MM.1S (cell line): ENCODE data around the gene RALGAPA2.
A peak's percentile ranks its signal among the peaks of the same experiment; 100 is the strongest.

Experiments
- DNase-seq: peaks from one replicate; pipeline ENCODE4 v3.0.0-alpha.2; 2015
- H2AFZ ChIP-seq: fragments of 300-600 bp; sonication (generic); 2 replicates; pipeline ENCODE4 v1.6.0; 2016; ENCODE audit warnings: antibody characterized with exemption, low read length
- H3F3A ChIP-seq: fragments of 300-600 bp; sonication (generic); 2 replicates; pipeline ENCODE4 v1.6.1; 2016; ENCODE audit warnings: mild to moderate bottlenecking, antibody characterized with exemption, low read length, moderate library complexity, mixed read lengths; ENCODE audit not compliant: insufficient read depth
- H3K27ac ChIP-seq: fragments of 300-600 bp; sonication (generic); 2 replicates; pipeline ENCODE4 v1.5.1; 2016; ENCODE audit warnings: mild to moderate bottlenecking, low read length
- H3K27me3 ChIP-seq: fragments of 300-600 bp; sonication (generic); replicated peaks from 2 replicates; pipeline ENCODE4 v1.6.0; 2016; ENCODE audit warnings: low read length; ENCODE audit not compliant: insufficient read depth
- H3K36me3 ChIP-seq: fragments of 300-600 bp; sonication (generic); replicated peaks from 2 replicates; pipeline ENCODE4 v1.6.1; 2016; ENCODE audit warnings: mild to moderate bottlenecking, low read length, mixed read lengths; ENCODE audit not compliant: insufficient read depth
- H3K4me1 ChIP-seq: fragments of 300-600 bp; sonication (generic); 2 replicates; pipeline ENCODE4 v1.6.1; 2016; ENCODE audit warnings: low read length, mixed read lengths
- H3K4me2 ChIP-seq: fragments of 300-600 bp; sonication (generic); 2 replicates; pipeline ENCODE4 v1.6.0; 2016; ENCODE audit warnings: low read depth, low read length
- H3K4me3 ChIP-seq: fragments of 300-600 bp; sonication (generic); 2 replicates; pipeline ENCODE4 v1.5.1; 2016; ENCODE audit warnings: low read length, mixed read lengths
- H3K79me2 ChIP-seq: fragments of 300-600 bp; sonication (generic); 2 replicates; pipeline ENCODE4 v1.6.1; 2016; ENCODE audit warnings: mixed run types, low read length, mixed read lengths
- H3K9ac ChIP-seq: fragments of 300-600 bp; sonication (generic); 2 replicates; pipeline ENCODE4 v1.6.1; 2016; ENCODE audit warnings: low read length, mixed read lengths
- H3K9me2 ChIP-seq: fragments of 300-600 bp; sonication (generic); replicated peaks from 2 replicates; pipeline ENCODE4 v1.6.1; 2016; ENCODE audit warnings: mild to moderate bottlenecking, low read length, mixed read lengths; ENCODE audit not compliant: insufficient read depth
- H3K9me3 ChIP-seq: fragments of 300-600 bp; sonication (generic); replicated peaks from 2 replicates; pipeline ENCODE4 v1.6.1; 2016; ENCODE audit warnings: mild to moderate bottlenecking, low read length, mixed read lengths; ENCODE audit not compliant: insufficient read depth
- H4K20me1 ChIP-seq: fragments of 300-600 bp; sonication (generic); 2 replicates; pipeline ENCODE4 v1.6.1; 2016; ENCODE audit warnings: mild to moderate bottlenecking, low read length, moderate library complexity, mixed read lengths; ENCODE audit not compliant: insufficient read depth
- CTCF ChIP-seq: fragments of 300-600 bp; sonication (generic); IDR thresholded peaks from 2 replicates; pipeline ENCODE4 v1.5.1; 2016; ENCODE audit warnings: antibody characterized with exemption, low read length, mixed read lengths
- EZH2 ChIP-seq: fragments of 300-600 bp; sonication (generic); optimal IDR thresholded peaks from 2 replicates; pipeline ENCODE3; 2017; ENCODE audit warnings: low read depth, mild to moderate bottlenecking, antibody characterized with exemption, low read length, mixed read lengths
- EZH2phosphoT487 ChIP-seq: fragments of 300-600 bp; sonication (generic); IDR thresholded peaks from 2 replicates; pipeline ENCODE4 v1.6.1; 2018; ENCODE audit warnings: antibody characterized with exemption, low read length

Gene RALGAPA2

GRCh38 chr20:20666359-20666758 is 46.1 kb downstream of the RALGAPA2 start:
- no peak overlapping the region for H3K4me3 ChIP-seq
- H2AFZ ChIP-seq, result no peak overlapping the region
- no peaks in the 10 kb centered on the region for H3K27me3 ChIP-seq
- H3K27ac ChIP-seq, result no peak overlapping the region
- no peak overlapping the region for H3K9ac ChIP-seq
- H3K9me3 ChIP-seq, result no peaks in the 10 kb centered on the region
- H3K9me2 ChIP-seq, result no peaks in the 10 kb centered on the region
- H4K20me1 ChIP-seq, result no peaks in the 10 kb centered on the region
- no peak overlapping the region for H3K4me2 ChIP-seq
- no peaks in the 10 kb centered on the region for H3K36me3 ChIP-seq
- DNase-seq, result no peak
- peaks cover 12% of the 10 kb centered on the region for H3K4me1 ChIP-seq
- no peaks in the 10 kb centered on the region for H3K79me2 ChIP-seq
- TF ChIP-seq CTCF (no peak), EZH2phosphoT487 (no peak), EZH2 (no peak)
- H3F3A ChIP-seq, result 0 out of 2 replicates have a peak, but pooled peaks cover 5% of the 10 kb centered on the region

DNA sequence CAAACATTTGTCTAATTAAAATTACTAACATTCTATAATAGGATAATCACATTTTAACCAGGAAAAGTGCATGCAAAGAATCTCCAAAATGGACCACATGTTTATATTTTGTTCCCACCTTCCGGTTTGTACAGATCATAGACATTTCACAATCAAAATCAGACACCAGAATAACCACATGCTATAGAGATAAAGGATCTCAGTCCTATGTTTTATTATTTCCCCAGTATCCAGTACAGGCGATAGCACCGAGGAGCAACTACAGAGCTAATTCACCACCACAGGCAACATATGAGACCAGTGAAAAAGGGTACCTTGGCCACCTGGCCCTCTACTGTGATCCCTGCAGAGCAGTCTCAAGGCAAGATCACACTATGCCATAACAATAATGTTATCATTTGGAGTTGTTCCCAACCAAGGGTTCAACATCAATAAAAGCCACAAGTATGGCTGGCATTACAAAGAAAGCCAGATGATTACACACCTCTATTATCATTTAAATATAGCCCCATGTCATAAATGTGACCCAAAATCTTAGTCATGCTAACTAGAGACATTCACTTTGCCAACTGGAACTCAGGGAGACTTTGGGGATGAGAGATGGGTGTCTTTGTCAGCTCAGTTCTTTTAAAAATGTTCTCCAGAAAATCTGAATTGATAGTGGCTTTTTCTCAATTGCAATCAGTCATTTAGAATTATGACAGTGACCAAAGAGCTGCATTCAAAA is 46.7 kb downstream of the RALGAPA2 start:
- Histone ChIP-seq H4K20me1 (no peaks in the 10 kb centered on the region), H3K9me2 (no peaks in the 10 kb centered on the region), H3K4me1 (peaks cover 12% of the 10 kb centered on the region), H3K79me2 (no peaks in the 10 kb centered on the region), H3K9me3 (no peaks in the 10 kb centered on the region), H3K27ac (no peak overlapping the region), H3K9ac (no peak overlapping the region), H2AFZ (no peak overlapping the region), H3K4me3 (no peak overlapping the region), H3K27me3 (no peaks in the 10 kb centered on the region), H3F3A (0 out of 2 replicates have a peak, but pooled peaks cover 5% of the 10 kb centered on the region), H3K36me3 (no peaks in the 10 kb centered on the region), H3K4me2 (no peak overlapping the region)
- no peak for TF ChIP-seq EZH2phosphoT487
- TF ChIP-seq CTCF, result no peak
- no peak for TF ChIP-seq EZH2
- no peak for DNase-seq

- H3K27me3 ChIP-seq, result no peaks in the 10 kb centered on the region
- no peak overlapping the region for H3K4me3 ChIP-seq
- no peak overlapping the region for H3K4me2 ChIP-seq
- no peaks in the 10 kb centered on the region for H3K9me3 ChIP-seq
- no peaks in the 10 kb centered on the region for H3K9me2 ChIP-seq
- TF ChIP-seq EZH2, result no peak
- peak; percentile 57 for TF ChIP-seq CTCF
- TF ChIP-seq EZH2phosphoT487, result no peak
- no peak overlapping the region for H3K27ac ChIP-seq
- H3F3A ChIP-seq, result 0 out of 2 replicates have a peak, but pooled peaks cover 5% of the 10 kb centered on the region
- H3K4me1 ChIP-seq, result peaks cover 12% of the 10 kb centered on the region
- H3K9ac ChIP-seq, result no peak overlapping the region
- H4K20me1 ChIP-seq, result no peaks in the 10 kb centered on the region
- peak; percentile 37 for DNase-seq
- H3K79me2 ChIP-seq, result no peaks in the 10 kb centered on the region
- H3K36me3 ChIP-seq, result no peaks in the 10 kb centered on the region
- H2AFZ ChIP-seq, result no peak overlapping the region
Measured at GRCh38 chr20:20664795-20665589, 47.5 kb downstream of the RALGAPA2 start.
